ENCODE data around the gene SNCAIP. TPM values are rescaled to one million over a fixed set of nuclear protein-coding genes. Genes with fewer than 3 reads are reported as not detected.

SNCAIP gene
- total RNA-seq, 1 donor from 2014 or later: 4.2 TPM

DNA sequence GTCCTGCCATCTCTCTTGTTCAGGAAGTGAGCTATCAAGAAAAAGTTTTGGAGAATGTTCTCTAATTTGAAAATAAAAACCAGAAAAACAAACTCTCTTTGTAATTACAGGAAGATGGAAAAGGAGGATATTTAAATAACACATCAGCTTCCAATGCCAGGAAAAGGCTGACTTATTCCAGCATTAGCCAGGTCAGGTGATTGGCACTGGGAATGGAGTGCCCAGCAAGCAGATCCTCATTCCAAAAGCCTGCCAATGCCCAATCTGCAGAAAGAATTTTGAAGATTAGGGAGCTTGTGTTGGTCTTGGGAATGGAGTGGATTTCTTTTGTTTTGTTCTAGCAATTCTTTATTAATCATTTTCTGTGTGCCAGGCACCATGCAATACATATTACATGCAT, 196.6 kb downstream of the SNCAIP start:
- H3K4me1 Mint-ChIP-seq (ENCODE audit: unreplicated experiment): peaks cover 1% of the 10 kb centered on the region
- no peaks in the 10 kb centered on the region for H3K9me3 Mint-ChIP-seq (ENCODE audit: unreplicated experiment)
- H3K4me3 Mint-ChIP-seq (ENCODE audit: unreplicated experiment): no peak overlapping the region
- peaks cover 24% of the 10 kb centered on the region for H3K27me3 Mint-ChIP-seq (ENCODE audit: unreplicated experiment)
- no peak overlapping the region for H3K27ac Mint-ChIP-seq (ENCODE audit: unreplicated experiment)
- DNase-seq (ENCODE audit: extremely low spot score, unreplicated experiment): no peak
- TF ChIP-seq, protein P1, sequence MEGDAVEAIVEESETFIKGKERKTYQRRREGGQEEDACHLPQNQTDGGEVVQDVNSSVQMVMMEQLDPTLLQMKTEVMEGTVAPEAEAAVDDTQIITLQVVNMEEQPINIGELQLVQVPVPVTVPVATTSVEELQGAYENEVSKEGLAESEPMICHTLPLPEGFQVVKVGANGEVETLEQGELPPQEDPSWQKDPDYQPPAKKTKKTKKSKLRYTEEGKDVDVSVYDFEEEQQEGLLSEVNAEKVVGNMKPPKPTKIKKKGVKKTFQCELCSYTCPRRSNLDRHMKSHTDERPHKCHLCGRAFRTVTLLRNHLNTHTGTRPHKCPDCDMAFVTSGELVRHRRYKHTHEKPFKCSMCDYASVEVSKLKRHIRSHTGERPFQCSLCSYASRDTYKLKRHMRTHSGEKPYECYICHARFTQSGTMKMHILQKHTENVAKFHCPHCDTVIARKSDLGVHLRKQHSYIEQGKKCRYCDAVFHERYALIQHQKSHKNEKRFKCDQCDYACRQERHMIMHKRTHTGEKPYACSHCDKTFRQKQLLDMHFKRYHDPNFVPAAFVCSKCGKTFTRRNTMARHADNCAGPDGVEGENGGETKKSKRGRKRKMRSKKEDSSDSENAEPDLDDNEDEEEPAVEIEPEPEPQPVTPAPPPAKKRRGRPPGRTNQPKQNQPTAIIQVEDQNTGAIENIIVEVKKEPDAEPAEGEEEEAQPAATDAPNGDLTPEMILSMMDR (IDR thresholded peaks at IDR 0.05): no peak
- no peaks in the 10 kb centered on the region for H3K36me3 Mint-ChIP-seq (ENCODE audit: unreplicated experiment)

Other genes starting within 250 kb of the SNCAIP start
- 72.0 and 75.8 TPM in 2 replicates for gene LOX, start 234.0 kb upstream of the SNCAIP start, total RNA-seq
- not detected in 2 replicates for gene ZNF474, start 182.7 kb upstream of the SNCAIP start, total RNA-seq